Testis (tissue), 2 donors: ENCODE results near the gene KRI1.

Source experiments
- POLR2A ChIP-seq: fragments of 450-650 bp; IDR thresholded peaks from one replicate; pipeline ENCODE4 v1.6.1; 2017; ENCODE audit warnings: antibody characterized with exemption, mild to moderate bottlenecking, moderate library complexity
- TF ChIP-seq, protein P1 (sequence below), 3 experiments: fragments of 450-650 bp in 2 of 3; fragments of 200-600 bp in 1 of 3; sonication (generic) in 1 of 3; IDR thresholded peaks; one replicate each; pipeline ENCODE4 v1.5.1; 2016 to 2019; ENCODE audit warnings: antibody characterized with exemption in 3 of 3, mild to moderate bottlenecking in 2 of 3, moderate library complexity in 1 of 3

DNA sequence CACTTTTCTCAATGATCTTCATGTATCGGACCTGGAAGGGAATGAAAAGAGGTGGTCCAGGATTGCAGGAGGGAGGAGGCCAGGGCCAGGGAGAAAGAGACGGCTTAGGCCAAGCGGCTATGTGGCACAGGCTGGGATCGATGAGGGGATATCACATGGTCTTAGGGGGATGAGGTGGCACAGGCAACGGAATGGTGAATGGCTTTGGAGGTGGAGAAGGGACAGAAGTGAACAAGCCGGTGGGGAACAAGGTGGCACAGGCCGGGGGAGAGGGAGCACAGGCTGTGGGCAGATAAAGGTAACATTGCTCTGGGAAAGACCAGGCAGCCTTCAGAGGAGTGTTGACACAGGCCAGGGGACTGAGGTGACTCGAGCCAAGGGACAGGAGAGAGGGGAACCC is 8.7 kb upstream of the KRI1 start:
- TF ChIP-seq, protein P1, sequence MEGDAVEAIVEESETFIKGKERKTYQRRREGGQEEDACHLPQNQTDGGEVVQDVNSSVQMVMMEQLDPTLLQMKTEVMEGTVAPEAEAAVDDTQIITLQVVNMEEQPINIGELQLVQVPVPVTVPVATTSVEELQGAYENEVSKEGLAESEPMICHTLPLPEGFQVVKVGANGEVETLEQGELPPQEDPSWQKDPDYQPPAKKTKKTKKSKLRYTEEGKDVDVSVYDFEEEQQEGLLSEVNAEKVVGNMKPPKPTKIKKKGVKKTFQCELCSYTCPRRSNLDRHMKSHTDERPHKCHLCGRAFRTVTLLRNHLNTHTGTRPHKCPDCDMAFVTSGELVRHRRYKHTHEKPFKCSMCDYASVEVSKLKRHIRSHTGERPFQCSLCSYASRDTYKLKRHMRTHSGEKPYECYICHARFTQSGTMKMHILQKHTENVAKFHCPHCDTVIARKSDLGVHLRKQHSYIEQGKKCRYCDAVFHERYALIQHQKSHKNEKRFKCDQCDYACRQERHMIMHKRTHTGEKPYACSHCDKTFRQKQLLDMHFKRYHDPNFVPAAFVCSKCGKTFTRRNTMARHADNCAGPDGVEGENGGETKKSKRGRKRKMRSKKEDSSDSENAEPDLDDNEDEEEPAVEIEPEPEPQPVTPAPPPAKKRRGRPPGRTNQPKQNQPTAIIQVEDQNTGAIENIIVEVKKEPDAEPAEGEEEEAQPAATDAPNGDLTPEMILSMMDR (IDR thresholded peaks at IDR 0.05) = no peak
- no peak for TF ChIP-seq POLR2A
